ENCODE measurements around the gene MYMX.

The MYMX gene

DNA sequence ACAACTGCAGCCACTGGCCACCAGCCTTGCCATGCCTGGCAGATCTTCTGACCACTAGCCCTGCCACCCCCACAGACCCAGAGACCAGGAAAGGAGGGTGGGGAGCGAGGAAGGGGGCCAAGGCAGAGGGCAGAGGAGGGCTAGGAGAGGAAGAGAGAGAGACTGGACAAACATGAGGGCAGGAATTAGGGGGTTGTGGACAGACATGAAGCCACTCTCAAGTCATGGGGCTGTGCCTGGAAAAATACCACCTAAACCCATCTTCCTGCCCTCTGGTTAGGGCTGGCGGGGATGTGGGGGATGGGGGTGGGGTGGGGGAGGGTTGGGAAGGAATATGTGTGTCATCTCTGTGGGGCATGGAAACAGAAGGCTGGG lies 5.2 kb downstream of the MYMX start:
- no peaks in the 10 kb centered on the region for H3K9me3 Mint-ChIP-seq
- peak overlapping the region; percentile 92 for H3K4me3 Mint-ChIP-seq
- DNase-seq (ENCODE audit: low spot score in 2 of 2) (no peak), ATAC-seq (no peak)
- H3K4me1 Mint-ChIP-seq: peaks cover 32% of the 10 kb centered on the region
- H3K36me3 Mint-ChIP-seq: peaks cover 7% of the 10 kb centered on the region
- H3K27ac Mint-ChIP-seq: peak overlapping the region; percentile 12

DNA sequence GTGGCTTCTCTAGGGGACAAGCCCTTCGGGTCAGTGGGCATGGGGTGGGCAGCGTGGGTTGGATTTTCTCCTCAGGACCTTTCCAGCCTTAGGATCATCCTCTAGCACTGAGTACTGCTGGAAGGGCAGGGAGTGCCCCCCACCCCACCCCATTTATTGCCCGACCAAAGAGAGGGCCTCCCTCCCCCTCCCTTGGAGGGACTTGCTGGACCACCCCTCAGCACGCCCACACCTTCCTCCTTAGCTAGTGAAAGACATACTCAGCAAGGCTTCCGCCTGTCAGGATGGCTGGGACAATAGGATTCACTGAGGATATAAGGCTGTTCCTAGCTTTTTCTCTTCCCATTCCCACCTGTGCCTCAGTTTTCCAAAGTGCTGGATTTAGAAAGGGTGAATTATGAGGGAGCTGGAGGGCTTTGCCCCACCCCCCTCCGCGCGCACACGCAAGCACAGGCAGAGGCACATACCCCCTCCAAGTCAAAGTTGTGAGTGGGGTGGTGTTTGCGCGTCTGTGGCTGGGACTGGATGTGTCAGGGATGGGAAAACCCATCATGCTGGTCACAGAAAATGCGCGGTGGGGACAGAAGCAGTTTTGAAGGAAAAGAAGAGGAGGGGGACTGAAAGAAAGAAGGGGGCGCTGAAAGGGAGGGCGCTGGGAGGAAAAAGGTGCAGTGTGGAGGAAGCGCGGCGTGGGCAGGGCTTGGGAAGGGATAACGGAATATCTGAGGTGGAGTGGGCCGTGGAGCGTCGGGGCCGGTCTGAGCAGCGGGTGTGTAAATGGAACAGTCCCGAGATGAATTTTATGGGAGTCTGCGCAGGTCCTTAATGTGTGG lies 6.0 kb downstream of the MYMX start:
- peak overlapping the region; percentile 83 for H3K27ac Mint-ChIP-seq
- H3K4me1 Mint-ChIP-seq: peaks cover 32% of the 10 kb centered on the region

DNA sequence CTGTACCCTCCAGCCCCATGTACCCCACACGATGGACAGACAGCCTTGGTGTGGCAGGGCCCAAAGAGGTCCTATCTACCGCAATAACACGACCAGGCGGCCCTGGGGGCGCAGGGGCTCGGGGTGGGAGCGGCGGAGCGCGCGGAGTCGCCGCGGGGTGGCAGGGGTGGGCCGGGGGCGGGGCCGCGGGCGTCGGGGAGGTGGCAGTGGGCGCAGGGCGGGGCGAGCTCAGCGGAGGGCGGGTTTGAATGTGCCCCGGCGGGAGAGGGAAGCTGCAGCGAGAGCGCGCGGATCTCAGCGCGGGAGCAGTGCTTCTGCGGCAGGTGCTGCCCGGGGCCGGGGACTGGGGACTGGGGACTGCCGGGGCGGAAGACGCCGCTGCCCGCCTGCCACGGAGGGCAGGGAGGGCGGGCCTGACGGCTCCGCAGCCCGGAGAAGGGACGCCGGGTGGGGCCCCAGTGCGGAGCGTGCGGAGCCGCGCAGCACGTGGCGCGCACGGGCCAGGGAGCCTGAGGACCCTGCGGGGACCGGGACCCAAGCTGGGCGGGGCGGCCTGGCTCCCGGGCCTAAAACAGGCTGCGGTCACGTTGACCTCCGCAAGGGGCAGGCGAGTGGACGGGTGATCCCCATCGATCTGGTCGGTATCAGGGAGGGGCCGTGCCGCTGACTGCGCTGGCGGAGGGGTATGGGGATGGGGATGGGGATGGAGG lies 6.7 kb downstream of the MYMX start, which contains the start of gene SLC29A1:
TSS of gene SLC29A1 (plus strand) at position 277 of the 710 bp plus-strand sequence. CDS start 3,719 bp downstream, outside the sequence.
- Mint-ChIP-seq H3K27ac (peak within 1 kb of the TSS; percentile 83), H3K4me3 (peak within 1 kb of the TSS; percentile 92), H3K36me3 (peaks cover 7% of the 10 kb centered on the region), H3K4me1 (peaks cover 32% of the 10 kb centered on the region), H3K9me3 (no peaks in the 10 kb centered on the region)
- DNase-seq (ENCODE audit: low spot score in 2 of 2) (peak; percentile 70 to 87), ATAC-seq (peak; percentile 79)

More for the DNA sequence above, 6.0 kb downstream of the MYMX start:
- peaks cover 7% of the 10 kb centered on the region for H3K36me3 Mint-ChIP-seq
- H3K9me3 Mint-ChIP-seq: no peaks in the 10 kb centered on the region
- ATAC-seq (no peak), DNase-seq (ENCODE audit: low spot score in 2 of 2) (no peak)
- H3K4me3 Mint-ChIP-seq: peak overlapping the region; percentile 92

DNA sequence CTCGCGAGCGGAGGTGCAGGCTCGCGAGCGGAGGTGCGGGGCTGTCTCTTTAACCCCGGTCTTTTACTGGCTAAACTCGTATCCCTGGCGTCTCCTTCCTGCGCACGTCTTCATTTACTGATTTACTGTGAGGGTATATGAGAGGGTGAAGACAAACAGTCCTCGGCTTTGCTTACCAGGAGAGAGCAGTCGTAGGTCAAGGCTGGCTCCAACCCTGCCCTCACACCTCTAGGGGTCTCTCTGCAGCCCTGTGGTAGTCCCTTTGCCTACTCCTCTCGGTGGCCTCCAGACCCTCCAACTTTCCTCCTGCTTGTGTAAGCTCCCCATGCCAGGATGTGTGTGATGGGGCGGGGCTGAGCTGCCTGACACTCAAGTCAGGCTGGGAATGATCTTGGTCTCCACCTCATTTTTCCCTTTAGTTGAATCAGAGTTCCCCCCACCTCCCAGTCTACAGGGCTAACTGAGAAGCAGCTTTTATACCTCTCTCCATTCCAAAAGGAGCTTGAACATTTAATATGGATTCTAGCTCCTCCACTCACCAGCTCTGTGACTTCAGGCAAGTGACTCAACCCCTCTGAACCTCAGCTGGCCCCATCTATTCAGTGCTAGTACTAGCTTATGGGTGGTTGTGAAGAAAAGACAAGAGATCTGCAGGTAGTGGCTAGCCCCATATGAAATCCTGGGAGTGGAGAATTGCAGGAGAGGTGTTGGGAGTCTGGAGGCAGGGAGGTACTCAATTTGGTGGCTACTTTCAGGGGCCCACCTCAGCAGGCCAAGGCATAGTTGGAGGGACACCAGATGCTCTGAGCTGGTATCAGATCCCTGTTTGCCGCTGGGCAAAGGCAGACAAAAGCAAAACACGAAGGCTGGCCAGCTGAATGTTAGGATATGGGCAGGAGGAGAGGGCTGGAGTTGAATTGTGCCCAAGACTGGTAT lies 7.6 kb downstream of the MYMX start:
- peaks cover 12% of the 10 kb centered on the region for H3K36me3 Mint-ChIP-seq
- peak overlapping the region; percentile 83 for H3K27ac Mint-ChIP-seq
- H3K4me1 Mint-ChIP-seq: peaks cover 32% of the 10 kb centered on the region
- ATAC-seq: peak; percentile 25
- peak overlapping the region; percentile 92 for H3K4me3 Mint-ChIP-seq
- H3K9me3 Mint-ChIP-seq: no peaks in the 10 kb centered on the region
- peak in 1 of 2 donors; percentile 71 for DNase-seq (ENCODE audit: low spot score in 2 of 2)

DNA sequence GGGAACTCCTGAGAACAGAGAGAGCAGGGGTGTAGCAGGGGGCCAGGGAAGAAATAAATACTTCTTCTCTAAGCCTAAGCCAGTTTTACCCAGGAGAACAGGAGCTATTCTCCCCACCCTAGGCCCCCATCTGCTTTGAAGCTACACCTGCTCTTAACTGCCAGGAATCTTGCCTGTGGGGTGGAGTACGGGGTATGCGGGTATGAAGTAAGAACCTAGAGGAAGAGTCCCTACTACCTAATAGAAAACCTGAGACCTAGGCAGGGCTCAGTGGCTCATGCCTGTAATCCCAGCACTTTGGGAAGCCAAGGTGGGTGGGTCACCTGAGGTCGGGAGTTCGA lies 8.2 kb downstream of the MYMX start:
- Mint-ChIP-seq H3K4me3 (peak overlapping the region; percentile 92), H3K27ac (no peak overlapping the region), H3K36me3 (peaks cover 12% of the 10 kb centered on the region), H3K9me3 (no peaks in the 10 kb centered on the region), H3K4me1 (peaks cover 32% of the 10 kb centered on the region)
- DNase-seq (ENCODE audit: low spot score in 2 of 2) (no peak), ATAC-seq (no peak)

DNA sequence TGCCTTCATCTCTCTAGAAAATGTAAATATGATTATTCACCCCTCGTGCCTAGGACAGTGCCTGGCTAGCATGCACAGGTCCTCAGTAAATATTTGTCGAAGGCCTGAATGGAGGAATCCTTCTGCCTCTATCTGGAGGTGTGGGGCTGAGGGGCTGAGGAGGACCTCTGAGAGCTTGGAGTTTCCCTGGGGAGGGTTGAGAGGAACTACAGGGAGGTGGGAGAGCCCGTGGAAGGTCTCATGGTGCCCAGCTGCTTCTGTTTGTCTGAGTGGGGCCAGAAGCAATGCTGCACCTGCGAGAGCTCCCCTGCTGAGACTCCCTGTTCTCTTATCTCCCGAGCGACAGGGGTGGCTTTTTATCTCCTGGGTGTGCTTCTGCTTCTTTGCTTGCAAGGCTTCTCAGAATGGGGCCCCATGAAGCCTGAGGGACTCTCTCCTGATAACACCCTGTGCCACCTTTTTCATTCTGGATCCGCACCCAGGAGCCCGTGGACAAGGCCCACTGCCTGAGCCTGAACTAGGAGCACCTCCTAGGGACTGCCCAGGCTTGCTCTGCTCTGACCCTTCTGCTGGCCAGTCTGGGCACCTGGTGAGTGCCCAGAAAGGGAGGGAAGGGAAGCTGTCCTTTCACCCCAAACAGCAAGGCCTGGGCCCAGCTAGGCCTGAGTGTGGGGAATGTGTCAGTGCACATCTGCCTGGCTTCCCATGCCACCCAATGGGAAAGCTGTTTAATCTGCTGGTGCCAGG lies 9.0 kb downstream of the MYMX start:
- DNase-seq (ENCODE audit: low spot score in 2 of 2) (no peak), ATAC-seq (no peak)
- peak overlapping the region; percentile 92 for H3K4me3 Mint-ChIP-seq
- H3K27ac Mint-ChIP-seq: no peak overlapping the region
- H3K36me3 Mint-ChIP-seq: peaks cover 17% of the 10 kb centered on the region
- no peaks in the 10 kb centered on the region for H3K9me3 Mint-ChIP-seq
- peaks cover 32% of the 10 kb centered on the region for H3K4me1 Mint-ChIP-seq

DNA sequence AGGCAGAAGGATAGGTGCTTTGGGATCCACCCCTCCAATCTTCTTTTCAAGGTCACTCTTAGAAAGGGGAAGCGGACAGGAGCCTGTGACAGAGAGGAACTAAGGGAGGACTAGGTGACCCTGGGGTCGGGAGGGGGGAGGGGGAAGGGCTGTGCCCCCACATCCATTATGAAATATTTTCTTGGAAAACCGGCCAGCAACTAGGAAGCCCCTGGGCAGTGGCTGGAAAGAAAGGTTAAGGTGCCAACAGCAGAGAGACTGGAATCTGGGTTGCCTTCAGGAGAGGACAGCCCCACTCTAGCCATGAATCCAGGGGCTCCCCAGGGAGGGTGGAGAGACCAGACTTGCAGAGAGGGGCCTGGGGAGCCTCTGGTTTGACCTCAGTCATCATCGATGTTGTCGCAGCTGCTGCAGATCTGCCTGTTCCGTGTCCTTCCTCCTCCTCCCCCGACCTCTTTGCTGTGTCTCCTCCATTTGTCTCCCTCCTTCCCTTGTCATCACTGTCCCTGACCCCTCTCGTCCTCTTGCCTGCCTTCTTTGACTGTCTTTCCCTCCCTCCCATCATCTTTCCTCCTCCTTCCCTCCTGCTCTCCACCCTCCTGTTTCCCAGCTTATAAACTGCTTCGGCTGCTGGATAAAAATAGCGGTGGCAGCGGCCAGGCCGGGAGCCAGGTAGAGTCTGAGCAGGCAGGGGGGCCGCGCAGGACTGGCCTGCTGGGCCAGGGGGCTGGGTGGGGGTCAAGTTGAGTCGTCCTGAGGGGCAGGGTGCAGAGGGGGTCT lies 9.8 kb downstream of the MYMX start:
- H3K9me3 Mint-ChIP-seq: no peaks in the 10 kb centered on the region
- H3K4me3 Mint-ChIP-seq: no peak overlapping the region
- peaks cover 26% of the 10 kb centered on the region for H3K4me1 Mint-ChIP-seq
- H3K36me3 Mint-ChIP-seq: peaks cover 25% of the 10 kb centered on the region
- ATAC-seq (no peak), DNase-seq (ENCODE audit: low spot score in 2 of 2) (no peak)
- H3K27ac Mint-ChIP-seq: no peak overlapping the region

DNA sequence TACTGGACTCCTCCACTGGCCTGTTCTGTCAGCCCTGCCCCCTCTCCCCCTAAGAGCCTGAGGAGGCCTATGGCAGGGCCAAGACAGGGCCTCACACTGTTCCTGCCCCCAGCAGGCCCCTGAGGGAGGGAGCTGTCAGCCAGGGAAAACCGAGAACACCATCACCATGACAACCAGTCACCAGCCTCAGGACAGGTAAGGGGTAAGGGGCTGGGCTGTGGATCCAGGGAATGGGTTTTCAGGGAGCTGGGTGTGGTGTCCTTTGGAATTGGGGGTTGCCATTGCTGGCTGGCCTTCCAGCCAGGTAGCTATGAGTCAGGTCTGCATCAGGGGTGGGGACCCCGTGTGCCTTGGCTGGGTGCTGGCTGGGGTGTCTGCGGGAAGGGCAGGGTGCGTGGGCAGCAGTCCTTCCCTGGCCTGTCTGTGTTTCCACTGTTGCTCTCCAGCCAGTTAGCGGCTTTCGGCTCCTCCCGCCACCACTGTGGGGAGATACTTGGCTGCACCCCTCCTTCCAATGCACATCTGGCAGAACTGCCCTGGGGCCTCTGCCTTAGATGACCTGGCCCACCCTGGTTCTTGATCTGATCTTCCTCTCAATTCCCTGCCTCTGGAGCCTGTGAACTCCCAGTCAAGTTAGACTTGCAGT lies 10.5 kb downstream of the MYMX start:
- no peaks in the 10 kb centered on the region for H3K9me3 Mint-ChIP-seq
- no peak overlapping the region for H3K4me3 Mint-ChIP-seq
- no peak for ATAC-seq

DNA sequence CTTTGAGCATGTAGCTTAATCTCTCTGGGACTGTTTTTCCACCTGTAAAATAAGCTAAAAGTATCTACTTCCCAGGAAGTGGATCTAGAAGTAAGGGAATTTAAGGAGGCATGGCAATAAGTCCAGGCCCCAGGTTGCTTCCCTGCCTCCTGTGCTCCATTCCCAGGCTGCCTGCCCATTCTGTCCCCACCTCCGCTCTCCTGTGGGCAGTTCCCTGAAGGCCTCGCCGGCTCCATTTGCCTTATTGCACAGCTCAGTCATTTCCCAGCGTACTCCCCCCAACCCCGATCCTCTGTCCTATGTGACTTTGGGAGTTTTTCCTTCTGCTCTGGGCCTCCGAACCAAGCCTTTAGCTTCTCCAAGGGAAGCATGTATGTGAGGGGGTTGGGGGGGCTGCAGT lies 11.3 kb downstream of the MYMX start:
- peak overlapping the region; percentile 45 for H3K27ac Mint-ChIP-seq
- H3K36me3 Mint-ChIP-seq: peaks cover 31% of the 10 kb centered on the region
- no peak overlapping the region for H3K4me3 Mint-ChIP-seq
- peaks cover 12% of the 10 kb centered on the region for H3K4me1 Mint-ChIP-seq
- no peaks in the 10 kb centered on the region for H3K9me3 Mint-ChIP-seq
- no peak for DNase-seq (ENCODE audit: low spot score in 2 of 2)
- no peak for ATAC-seq

More for the DNA sequence above, 10.5 kb downstream of the MYMX start:
- H3K4me1 Mint-ChIP-seq: peaks cover 20% of the 10 kb centered on the region
- no peak for DNase-seq (ENCODE audit: low spot score in 2 of 2)
- H3K36me3 Mint-ChIP-seq: peaks cover 31% of the 10 kb centered on the region
- peak overlapping the region; percentile 45 for H3K27ac Mint-ChIP-seq

DNA sequence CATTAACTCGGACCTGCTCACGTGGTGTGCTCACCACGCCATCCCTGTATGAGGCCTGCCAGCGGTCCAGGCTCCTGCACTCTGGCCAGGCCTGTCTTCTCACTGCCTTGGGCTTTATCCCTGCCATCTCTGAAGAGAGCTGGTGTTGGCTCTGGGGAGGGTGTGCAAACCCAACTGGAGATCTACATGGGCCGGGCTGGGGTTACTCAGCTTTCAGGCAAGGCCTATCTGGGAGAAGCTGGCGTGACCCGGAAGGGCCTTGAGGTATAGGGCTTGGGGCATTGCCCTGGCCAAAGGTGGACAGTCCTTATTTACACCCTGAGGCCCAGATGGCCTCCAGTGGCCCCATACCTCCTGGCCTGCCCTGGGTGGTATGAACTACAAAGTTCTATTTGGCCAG lies 11.7 kb downstream of the MYMX start:
- ATAC-seq (no peak), DNase-seq (ENCODE audit: low spot score in 2 of 2) (no peak)
- no peaks in the 10 kb centered on the region for H3K9me3 Mint-ChIP-seq
- no peak overlapping the region for H3K4me3 Mint-ChIP-seq
- H3K36me3 Mint-ChIP-seq: peaks cover 30% of the 10 kb centered on the region
- no peak overlapping the region for H3K27ac Mint-ChIP-seq
- H3K4me1 Mint-ChIP-seq: peaks cover 10% of the 10 kb centered on the region

DNA sequence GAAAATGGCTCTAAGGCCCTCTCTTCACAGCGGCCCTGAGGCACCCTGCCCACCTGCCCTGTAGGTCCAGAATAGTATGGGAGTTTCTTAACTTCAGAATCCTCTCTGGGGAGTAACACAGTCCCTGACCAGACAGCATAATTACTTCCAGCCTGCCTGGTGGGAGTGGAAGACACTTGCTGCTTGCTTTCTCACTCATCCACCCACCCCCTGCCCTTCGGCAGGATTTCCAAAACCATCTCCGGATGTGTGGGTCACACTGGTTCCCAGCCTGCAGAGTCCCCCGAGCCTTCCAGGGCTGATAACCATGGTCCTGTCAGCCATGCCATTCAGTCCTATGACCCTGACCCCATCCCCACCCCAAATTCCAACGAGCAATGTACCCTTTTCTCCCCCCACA lies 12.1 kb downstream of the MYMX start:
- ATAC-seq: no peak
- H3K4me3 Mint-ChIP-seq: no peak overlapping the region
- H3K9me3 Mint-ChIP-seq: no peaks in the 10 kb centered on the region
- peaks cover 34% of the 10 kb centered on the region for H3K36me3 Mint-ChIP-seq
- no peak for DNase-seq (ENCODE audit: low spot score in 2 of 2)
- no peak overlapping the region for H3K27ac Mint-ChIP-seq
- H3K4me1 Mint-ChIP-seq: peaks cover 10% of the 10 kb centered on the region

DNA sequence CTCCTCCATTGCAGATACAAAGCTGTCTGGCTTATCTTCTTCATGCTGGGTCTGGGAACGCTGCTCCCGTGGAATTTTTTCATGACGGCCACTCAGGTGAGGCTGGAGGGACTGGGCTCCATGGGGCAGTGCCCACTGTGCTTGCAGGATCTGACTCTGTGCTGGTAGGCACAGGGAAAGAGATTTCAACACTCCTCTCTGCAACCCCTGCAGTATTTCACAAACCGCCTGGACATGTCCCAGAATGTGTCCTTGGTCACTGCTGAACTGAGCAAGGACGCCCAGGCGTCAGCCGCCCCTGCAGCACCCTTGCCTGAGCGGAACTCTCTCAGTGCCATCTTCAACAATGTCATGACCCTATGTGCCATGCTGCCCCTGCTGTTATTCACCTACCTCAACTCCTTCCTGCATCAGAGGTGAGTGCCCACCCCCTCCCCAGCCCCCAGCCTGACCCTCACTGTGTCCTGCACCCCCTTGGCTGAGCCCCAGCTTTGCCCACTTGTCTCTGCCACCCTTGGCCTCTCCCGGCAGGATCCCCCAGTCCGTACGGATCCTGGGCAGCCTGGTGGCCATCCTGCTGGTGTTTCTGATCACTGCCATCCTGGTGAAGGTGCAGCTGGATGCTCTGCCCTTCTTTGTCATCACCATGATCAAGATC lies 12.8 kb downstream of the MYMX start:
- Mint-ChIP-seq H3K4me1 (peaks cover 5% of the 10 kb centered on the region), H3K27ac (no peak overlapping the region), H3K9me3 (no peaks in the 10 kb centered on the region), H3K36me3 (peaks cover 37% of the 10 kb centered on the region), H3K4me3 (no peak overlapping the region)
- DNase-seq (ENCODE audit: low spot score in 2 of 2) (no peak), ATAC-seq (no peak)

DNA sequence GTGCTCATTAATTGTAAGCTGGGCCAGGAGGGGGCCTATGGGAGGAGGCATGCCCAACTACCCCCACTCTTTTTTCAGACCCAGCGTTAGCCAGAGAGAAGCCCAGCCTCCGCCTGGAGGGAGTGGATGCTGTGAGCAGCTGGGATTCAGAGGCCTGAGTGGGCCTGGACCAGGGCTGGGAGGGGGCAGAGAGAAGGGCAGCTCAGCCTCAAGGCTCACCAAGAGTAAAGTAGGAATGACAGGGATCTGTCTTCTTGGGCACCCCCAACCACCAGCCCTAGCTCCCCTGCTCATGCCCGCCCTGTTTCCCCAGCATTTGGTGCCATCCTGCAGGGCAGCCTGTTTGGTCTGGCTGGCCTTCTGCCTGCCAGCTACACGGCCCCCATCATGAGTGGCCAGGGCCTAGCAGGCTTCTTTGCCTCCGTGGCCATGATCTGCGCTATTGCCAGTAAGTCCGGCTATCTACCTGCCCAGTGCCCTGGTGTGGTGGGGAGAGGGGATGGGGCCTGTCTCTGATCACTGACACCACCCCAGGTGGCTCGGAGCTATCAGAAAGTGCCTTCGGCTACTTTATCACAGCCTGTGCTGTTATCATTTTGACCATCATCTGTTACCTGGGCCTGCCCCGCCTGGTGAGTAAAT lies 13.4 kb downstream of the MYMX start:
- DNase-seq (ENCODE audit: low spot score in 2 of 2): no peak
- Mint-ChIP-seq H3K4me1 (no peaks in the 10 kb centered on the region), H3K27ac (peak overlapping the region; percentile 6), H3K4me3 (no peak overlapping the region), H3K36me3 (peaks cover 37% of the 10 kb centered on the region), H3K9me3 (no peaks in the 10 kb centered on the region)
- ATAC-seq: no peak
